Smooth muscle cell (in vitro differentiated cells): ENCODE results near the gene ZNF76. TPM values are rescaled to one million over a fixed set of nuclear protein-coding genes. Genes with fewer than 3 reads are reported as not detected.

Source experiments
- DNase-seq: peaks from one replicate; lab custom pipeline; 2025; ENCODE audit not compliant: unreplicated experiment; lab: John Stamatoyannopoulos, UW
- H2AFZ ChIP-seq: fragments of 200-600 bp; sonication (generic); 2 replicates; pipeline ENCODE4 v1.6.0; 2016; ENCODE audit warnings: antibody characterized with exemption, low read depth, mild to moderate bottlenecking
- H3F3A ChIP-seq: fragments of 200-600 bp; sonication (generic); 2 replicates; pipeline ENCODE4 v1.6.0; 2017; ENCODE audit warnings: antibody characterized with exemption, low read depth
- H3K27ac ChIP-seq: fragments of 200-600 bp; sonication (generic); 2 replicates; pipeline ENCODE4 v1.5.1; 2016; ENCODE audit warnings: low read depth, mild to moderate bottlenecking
- H3K27me3 ChIP-seq: fragments of 200-600 bp; sonication (generic); 2 replicates; pipeline ENCODE4 v1.6.1; 2016; ENCODE audit warnings: low read depth, mild to moderate bottlenecking
- H3K36me3 ChIP-seq: fragments of 200-600 bp; sonication (generic); 2 replicates; pipeline ENCODE4 v1.5.1; 2016; ENCODE audit warnings: low read depth
- H3K4me1 ChIP-seq: fragments of 200-600 bp; sonication (generic); 2 replicates; pipeline ENCODE4 v1.5.1; 2016; ENCODE audit warnings: low read depth
- H3K4me2 ChIP-seq: fragments of 200-600 bp; sonication (generic); 2 replicates; pipeline ENCODE4 v1.6.0; 2016; ENCODE audit warnings: mild to moderate bottlenecking
- H3K4me3 ChIP-seq: fragments of 200-600 bp; sonication (generic); 2 replicates; pipeline ENCODE4 v1.5.1; 2016; ENCODE audit warnings: mild to moderate bottlenecking
- H3K79me2 ChIP-seq: fragments of 200-600 bp; sonication (generic); 2 replicates; pipeline ENCODE4 v1.6.0; 2016; ENCODE audit warnings: low read depth, mild to moderate bottlenecking
- H3K9ac ChIP-seq: fragments of 200-600 bp; sonication (generic); 2 replicates; pipeline ENCODE4 v1.6.0; 2016; ENCODE audit warnings: low read depth
- H3K9me3 ChIP-seq: fragments of 200-600 bp; sonication (generic); replicated peaks from 2 replicates; pipeline ENCODE4 v1.5.1; 2016; ENCODE audit warnings: low read depth
- H4K20me1 ChIP-seq: fragments of 200-600 bp; sonication (generic); 2 replicates; pipeline ENCODE4 v1.6.0; 2016; ENCODE audit warnings: low read depth
- CTCF ChIP-seq: fragments of 200-600 bp; sonication (generic); IDR thresholded peaks from 2 replicates; pipeline ENCODE4 v1.5.1; 2017; ENCODE audit warnings: borderline replicate concordance, mild to moderate bottlenecking, antibody characterized with exemption; ENCODE audit not compliant: insufficient read depth, poor library complexity, severe bottlenecking
- WGBS: methylation state at CpG from one replicate; pipeline ENCODE4 v1.1.7; 2016; ENCODE audit warnings: low lambda C conversion rate; 5-methylcytosine and 5-hydroxymethylcytosine counted together
- polyA plus RNA-seq: library from polyadenylated mRNA; unstranded; fragments of >200 nt; fragmentation: Nextera tagmentation; extraction: Ambion mirVana; gene quantifications from 2 replicates; pipeline ENCODE4 v1.2.1, GENCODE V29; 2016
- total RNA-seq: library from RNA; depleted of rRNA; stranded (reverse); fragments of >200 nt; gene quantifications from 2 replicates; pipeline ENCODE4 v1.2.3, GENCODE V29; 2014

Gene ZNF76
- total and polyA plus RNA-seq, 2 experiments from 2014 or later: 7.7 to 14.2 TPM

- WGBS: 94% methylated on average over 2 of the region's 2 CpGs
- Histone ChIP-seq H3K9me3 (no peaks in the 10 kb centered on the region), H3K36me3 (no peaks in the 10 kb centered on the region), H3K9ac (no peak overlapping the region), H3K27ac (no peak overlapping the region), H3F3A (no peaks in the 10 kb centered on the region), H3K4me2 (no peak overlapping the region), H3K4me3 (no peak overlapping the region), H3K79me2 (no peaks in the 10 kb centered on the region), H3K27me3 (no peaks in the 10 kb centered on the region), H4K20me1 (peaks cover 19% of the 10 kb centered on the region), H3K4me1 (no peaks in the 10 kb centered on the region), H2AFZ (no peak overlapping the region)
- DNase-seq: no peak
- no peak for TF ChIP-seq CTCF
Measured at GRCh38 chr6:35265523-35265922, 6.0 kb downstream of the ZNF76 start.

DNA sequence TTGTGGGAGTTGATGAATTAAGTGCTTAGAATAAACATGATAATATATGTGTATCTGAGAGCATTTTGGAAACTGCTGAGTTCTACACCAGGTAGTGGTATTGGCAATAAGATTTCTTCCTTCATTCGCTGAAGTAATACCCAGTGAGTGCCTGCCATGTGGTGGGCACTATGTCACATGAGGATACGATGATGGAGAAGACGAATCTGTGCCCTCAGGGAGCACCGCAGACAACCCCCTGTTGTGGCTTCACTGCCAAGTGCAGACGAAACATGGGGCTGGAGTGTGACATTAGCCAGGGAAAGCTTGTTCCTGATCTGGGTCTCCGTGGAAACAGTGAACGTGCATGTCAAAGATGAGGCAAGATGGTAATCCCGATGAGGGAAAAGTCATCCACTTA is 7.9 kb downstream of the ZNF76 start:
- Histone ChIP-seq H3K4me3 (no peak overlapping the region), H3K27ac (no peak overlapping the region), H4K20me1 (peaks cover 25% of the 10 kb centered on the region), H3K9ac (no peak overlapping the region), H3K36me3 (no peaks in the 10 kb centered on the region), H3K4me1 (no peaks in the 10 kb centered on the region), H3F3A (no peaks in the 10 kb centered on the region), H3K79me2 (no peaks in the 10 kb centered on the region), H3K27me3 (no peaks in the 10 kb centered on the region), H2AFZ (no peak overlapping the region), H3K9me3 (no peaks in the 10 kb centered on the region), H3K4me2 (no peak overlapping the region)
- no peak for DNase-seq
- no peak for TF ChIP-seq CTCF
- 84% methylated on average over 8 of the region's 8 CpGs for WGBS

- H3K36me3 ChIP-seq: no peaks in the 10 kb centered on the region
- H4K20me1 ChIP-seq: peaks cover 25% of the 10 kb centered on the region
- WGBS: 87% methylated on average over 2 of the region's 2 CpGs
- no peak overlapping the region for H3K9ac ChIP-seq
- H3K4me2 ChIP-seq: no peak overlapping the region
- TF ChIP-seq CTCF: no peak
- no peak overlapping the region for H3K27ac ChIP-seq
- H2AFZ ChIP-seq: no peak overlapping the region
- no peaks in the 10 kb centered on the region for H3F3A ChIP-seq
- no peaks in the 10 kb centered on the region for H3K27me3 ChIP-seq
- H3K4me1 ChIP-seq: no peaks in the 10 kb centered on the region
- H3K9me3 ChIP-seq: no peaks in the 10 kb centered on the region
- no peak for DNase-seq
- no peak overlapping the region for H3K4me3 ChIP-seq
- H3K79me2 ChIP-seq: no peaks in the 10 kb centered on the region
Measured at GRCh38 chr6:35267897-35268296, 8.4 kb downstream of the ZNF76 start.

GRCh38 chr6:35272005-35272404 is 12.5 kb downstream of the ZNF76 start:
- Histone ChIP-seq H3K4me2 (no peak overlapping the region), H3F3A (no peaks in the 10 kb centered on the region), H3K27me3 (no peaks in the 10 kb centered on the region), H3K4me1 (no peaks in the 10 kb centered on the region), H4K20me1 (peaks cover 33% of the 10 kb centered on the region), H3K79me2 (no peaks in the 10 kb centered on the region), H2AFZ (no peak overlapping the region), H3K9ac (no peak overlapping the region), H3K9me3 (no peaks in the 10 kb centered on the region), H3K4me3 (no peak overlapping the region), H3K27ac (no peak overlapping the region), H3K36me3 (no peaks in the 10 kb centered on the region)
- TF ChIP-seq CTCF: no peak
- WGBS: 100% methylated on average over 2 of the region's 2 CpGs
- DNase-seq: no peak
